T-cell (primary cell): ENCODE measurements around the gene NUDT3. TPM values are rescaled to one million over a fixed set of nuclear protein-coding genes. Genes with fewer than 3 reads are reported as not detected.
"Not testable (repeated sequence)": the region's sequence is repeated elsewhere in the genome, so short reads cannot be mapped to it uniquely, and the experiment has no call there.

Source experiments
- ATAC-seq, 4 experiments: fragments of 200-7000 bp in 3 of 4; fragments of 150-1000 bp in 1 of 4; cut with Tn5 transposase; replicated peaks in 1 of 4; 1 replicate in 3 of 4; 2 replicates in 1 of 4; pipeline ENCODE4 v1.10.0; 2021; ENCODE audit warnings: moderate library complexity in 3 of 4, mild to moderate bottlenecking in 2 of 4, moderate number of reproducible peaks in 1 of 4
- CTCF ChIA-PET, 2 donors: fragments of 300-600 bp; sonication (Branson Sonifier 250); formaldehyde crosslinking; loops; one replicate each; lab custom pipeline; 2022; ENCODE audit warnings: antibody characterized with exemption in 2 of 2; lab: Charles Lee
- POLR2A ChIA-PET, 2 donors: fragments of 300-600 bp; sonication (Branson Sonifier 250); formaldehyde crosslinking; loops; one replicate each; lab custom pipeline; 2022; ENCODE audit warnings: antibody characterized with exemption in 2 of 2; lab: Charles Lee
- DNase-seq, 35 experiments: peaks; one replicate each; pipeline versions ENCODE4 v3.0.0 to v3.0.0-alpha.2; 2013 to 2023
- H3K27ac ChIP-seq: one replicate; pipeline ENCODE4 v1.5.1; 2013; ENCODE audit warnings: low read length
- H3K27me3 ChIP-seq, 2 experiments: replicated peaks in 1 of 2; 1 replicate in 1 of 2; 2 replicates in 1 of 2; pipeline versions ENCODE4 v1.6.1 to v1.7.0; 2013; ENCODE audit warnings: low read length in 1 of 2, mixed read lengths in 1 of 2; ENCODE audit not compliant: control insufficient read depth in 2 of 2, insufficient read depth in 2 of 2; ENCODE audit errors: extremely low read depth in 1 of 2
- H3K36me3 ChIP-seq, 2 donors: 1 replicate in 1 of 2; 2 replicates in 1 of 2; pipeline versions ENCODE4 v1.6.1 to v1.7.0; 2013; ENCODE audit warnings: low read length in 1 of 2; ENCODE audit not compliant: control insufficient read depth in 2 of 2, insufficient read depth in 1 of 2; ENCODE audit errors: extremely low read depth in 1 of 2
- H3K4me1 ChIP-seq, 2 experiments: 1 replicate in 1 of 2; 2 replicates in 1 of 2; pipeline versions ENCODE4 v1.6.1 to v1.7.0; 2013; ENCODE audit warnings: low read length in 2 of 2, mixed read lengths in 1 of 2; ENCODE audit not compliant: insufficient read depth in 2 of 2, control insufficient read depth in 1 of 2; ENCODE audit errors: extremely low read depth in 1 of 2
- H3K4me3 ChIP-seq, 2 donors: 1 replicate in 1 of 2; 2 replicates in 1 of 2; pipeline versions ENCODE4 v1.5.1 to v1.7.0; 2013; ENCODE audit warnings: mild to moderate bottlenecking in 2 of 2, low read length in 1 of 2, moderate library complexity in 1 of 2; ENCODE audit not compliant: control insufficient read depth in 1 of 2; ENCODE audit errors: extremely low read depth in 1 of 2
- H3K9me3 ChIP-seq: 2 replicates; pipeline ENCODE4 v1.7.0; 2013
- H3K27ac Mint-ChIP-seq, 2 donors: one replicate each; pipeline ENCODE4 v1.8.0; 2020 to 2021; ENCODE audit warnings: mild to moderate bottlenecking in 2 of 2, mixed read lengths in 2 of 2
- H3K27me3 Mint-ChIP-seq, 2 donors: one replicate each; pipeline ENCODE4 v1.8.0; 2021 to 2022; ENCODE audit warnings: mixed read lengths in 2 of 2
- H3K36me3 Mint-ChIP-seq: one replicate; pipeline ENCODE4 v1.8.0; 2021; ENCODE audit warnings: mixed read lengths
- H3K4me1 Mint-ChIP-seq, 3 donors: one replicate each; pipeline ENCODE4 v1.8.0; 2020 to 2022; ENCODE audit warnings: mixed read lengths in 3 of 3, mild to moderate bottlenecking in 1 of 3
- H3K4me3 Mint-ChIP-seq, 3 donors: one replicate each; pipeline ENCODE4 v1.8.0; 2020 to 2022; ENCODE audit warnings: mild to moderate bottlenecking in 3 of 3, mixed read lengths in 3 of 3, moderate library complexity in 3 of 3
- H3K9me3 Mint-ChIP-seq, 3 donors: one replicate each; pipeline ENCODE4 v1.8.0; 2020 to 2022; ENCODE audit warnings: mixed read lengths in 3 of 3
- WGBS: methylation state at CpG from one replicate; pipeline ENCODE4 v1.1.5; 2013; ENCODE audit warnings: missing lambda C conversion rate; ENCODE audit not compliant: insufficient coverage; 5-methylcytosine and 5-hydroxymethylcytosine counted together
- total RNA-seq, 35 experiments: library from RNA in 6 of 35; stranded (reverse) in 6 of 35; fragments of 120-200 nt in 1 of 35; gene quantifications; one replicate each; pipeline versions ENCODE4 v1.2.1 to v1.2.4 and lab custom pipeline; 2013 to 2026

Gene NUDT3
- total RNA-seq, 5 donors from 2014 or later (not counting 1 experiment from before 2014, with no cell fraction given), result 23.5 to 31.0 (median 28.9) TPM

- Mint-ChIP-seq H3K4me1 (peaks cover 8 to 23% (median 20%) of the 10 kb centered on the region in 3 donors), H3K9me3 (no peaks in the 10 kb centered on the region), H3K27me3 (no peaks in the 10 kb centered on the region), H3K4me3 (no peak overlapping the region), H3K36me3 (peaks cover 43% of the 10 kb centered on the region), H3K27ac (no peak overlapping the region)
- H3K27me3 ChIP-seq, result no peaks in the 10 kb centered on the region
- 86% methylated on average over 4 of the region's 5 CpGs for WGBS
- ChIA-PET CTCF (interaction anchor here in 1 of 2 donors (0.6 kb wide), 1 partner anchor 199 kb away, joined by 4 read pairs; no protein-coding TSS in a partner anchor), POLR2A (no interaction called here)
- no peak overlapping the region for H3K4me3 ChIP-seq
- peaks cover 0 to 10% of the 10 kb centered on the region in 2 experiments for H3K4me1 ChIP-seq
- H3K9me3 ChIP-seq, result no peaks in the 10 kb centered on the region
- ATAC-seq (no peak), DNase-seq (no peak)
- H3K27ac ChIP-seq, result no peak overlapping the region
- H3K36me3 ChIP-seq, result peaks cover 19 to 78% of the 10 kb centered on the region in 2 donors
These were observed 25.9 kb upstream of the NUDT3 start for GRCh38 chr6:34418367-34418766.

GRCh38 chr6:34416877-34417371, 24.5 kb upstream of the NUDT3 start:
- ATAC-seq (no peak), DNase-seq (no peak)
- H3K27ac Mint-ChIP-seq, result no peak overlapping the region

GRCh38 chr6:34414999-34415858, 22.8 kb upstream of the NUDT3 start:
- Mint-ChIP-seq H3K36me3 (peaks cover 28% of the 10 kb centered on the region), H3K9me3 (no peaks in the 10 kb centered on the region), H3K4me1 (peaks cover 0 to 8% (median 4%) of the 10 kb centered on the region in 3 donors), H3K27me3 (no peaks in the 10 kb centered on the region), H3K27ac (peak overlapping the region in 1 of 2 donors; percentile 55), H3K4me3 (no peak overlapping the region)
- POLR2A ChIA-PET, result interaction anchor here (0.5 to 0.9 kb wide), 5 partner anchors 9 to 880 kb away, joined by 3 to 6 read pairs (median 5); no protein-coding TSS in a partner anchor
- WGBS, result 97% methylated on average over 5 of the region's 11 CpGs
- CTCF ChIA-PET, result interaction anchor here (0.5 to 2.5 kb wide), 26 partner anchors 9 to 252 kb away, joined by 3 to 22 read pairs (median 7); partner anchors contain the start of genes SMIM29 (in 2 of the 2), NUDT3 (in 1 of the 2) and RPS10 (in 1 of the 2)
- peak; percentile 65 to 82 (median 67) for ATAC-seq
- Histone ChIP-seq H3K36me3 (peaks cover 8 to 50% of the 10 kb centered on the region in 2 donors), H3K4me1 (no peaks in the 10 kb centered on the region), H3K27ac (no peak overlapping the region), H3K9me3 (no peaks in the 10 kb centered on the region), H3K4me3 (no peak overlapping the region), H3K27me3 (no peaks in the 10 kb centered on the region)
- peak in 31 of 35 experiments; percentile 9 to 71 (median 37) for DNase-seq

More at GRCh38 chr6:34416877-34417371, 24.5 kb upstream of the NUDT3 start:
- Mint-ChIP-seq H3K36me3 (peaks cover 38% of the 10 kb centered on the region), H3K27me3 (no peaks in the 10 kb centered on the region), H3K4me3 (no peak overlapping the region), H3K4me1 (peaks cover 6 to 15% (median 12%) of the 10 kb centered on the region in 3 donors), H3K9me3 (no peaks in the 10 kb centered on the region)
- Histone ChIP-seq H3K27ac (no peak overlapping the region), H3K4me3 (no peak overlapping the region), H3K36me3 (peaks cover 9 to 64% of the 10 kb centered on the region in 2 donors), H3K9me3 (no peaks in the 10 kb centered on the region), H3K27me3 (no peaks in the 10 kb centered on the region), H3K4me1 (no peaks in the 10 kb centered on the region)
- WGBS, result 87% methylated on average over 5 of the region's 7 CpGs
- ChIA-PET POLR2A (interaction anchor here in 1 of 2 donors (0.6 to 0.7 kb wide), 2 partner anchors 13 to 197 kb away, joined by 4 to 10 read pairs; no protein-coding TSS in a partner anchor), CTCF (interaction anchor here in 1 of 2 donors (0.6 kb wide), 1 partner anchor 253 kb away, joined by 3 read pairs; no protein-coding TSS in a partner anchor)

- Histone ChIP-seq H3K27ac (no peak overlapping the region), H3K27me3 (no peaks in the 10 kb centered on the region), H3K9me3 (no peaks in the 10 kb centered on the region), H3K4me1 (no peaks in the 10 kb centered on the region), H3K36me3 (peaks cover 8 to 26% of the 10 kb centered on the region in 2 donors), H3K4me3 (no peak overlapping the region)
- ChIA-PET POLR2A (no interaction called here), CTCF (interaction anchor here in 1 of 2 donors (0.5 kb wide), 1 partner anchor 235 kb away, joined by 3 read pairs; no protein-coding TSS in a partner anchor)
- Mint-ChIP-seq H3K4me1 (peaks cover 0 to 4% (median 2%) of the 10 kb centered on the region in 3 donors), H3K4me3 (no peak overlapping the region), H3K27me3 (no peaks in the 10 kb centered on the region), H3K9me3 (no peaks in the 10 kb centered on the region), H3K36me3 (peaks cover 20% of the 10 kb centered on the region), H3K27ac (no peak overlapping the region)
- no peak for DNase-seq
- WGBS, result 83% methylated on average over 1 of the region's 5 CpGs
- no peak for ATAC-seq
These were observed 20.3 kb upstream of the NUDT3 start for GRCh38 chr6:34412643-34413214.

- ATAC-seq (no peak), DNase-seq (no peak)
- POLR2A ChIA-PET, result no interaction called here
- Mint-ChIP-seq H3K4me1 (peaks cover 0 to 4% (median 2%) of the 10 kb centered on the region in 3 donors), H3K9me3 (no peaks in the 10 kb centered on the region), H3K27me3 (no peaks in the 10 kb centered on the region), H3K36me3 (peaks cover 15% of the 10 kb centered on the region), H3K4me3 (no peak overlapping the region), H3K27ac (peak overlapping the region; percentile 7 to 62)
- Histone ChIP-seq H3K9me3 (no peaks in the 10 kb centered on the region), H3K27me3 (no peaks in the 10 kb centered on the region), H3K27ac (no peak overlapping the region), H3K4me3 (no peak overlapping the region), H3K36me3 (peaks cover 3 to 19% of the 10 kb centered on the region in 2 donors), H3K4me1 (no peaks in the 10 kb centered on the region)
- WGBS, result 100% methylated on average over 3 of the region's 5 CpGs
- CTCF ChIA-PET, result no interaction called here
These were observed 19.5 kb upstream of the NUDT3 start for GRCh38 chr6:34412016-34412415.

- WGBS, result no CpG with 5 or more reads among the region's 1 CpG
- H3K36me3 ChIP-seq, H3K27me3 ChIP-seq, ATAC-seq, H3K4me1 Mint-ChIP-seq, H3K9me3 Mint-ChIP-seq, H3K4me3 ChIP-seq, H3K9me3 ChIP-seq, POLR2A ChIA-PET, DNase-seq, H3K27ac ChIP-seq, H3K27ac Mint-ChIP-seq, H3K36me3 Mint-ChIP-seq, H3K4me1 ChIP-seq, H3K4me3 Mint-ChIP-seq, H3K27me3 Mint-ChIP-seq: not testable (repeated sequence)
- CTCF ChIA-PET, result interaction anchor here in 1 of 2 donors (0.6 kb wide), 1 partner anchor 150 kb away, joined by 4 read pairs; no protein-coding TSS in a partner anchor
These were observed 15.4 kb upstream of the NUDT3 start for GRCh38 chr6:34407915-34408314.
